Neural cell (in vitro differentiated cells): ENCODE data around the gene SGSM1. TPM values are rescaled to one million over a fixed set of nuclear protein-coding genes. Genes with fewer than 3 reads are reported as not detected.

Source experiments
- H2AFZ ChIP-seq: fragments of 200-600, 300-800 bp; sonication (generic), shearing (Covaris generic); 2 replicates; pipeline ENCODE4 v1.6.0; 2014; ENCODE audit warnings: low read depth, mild to moderate bottlenecking, antibody characterized with exemption, low read length, moderate library complexity
- H3F3A ChIP-seq: fragments of 200-600 bp; shearing (Covaris generic); 2 replicates; pipeline ENCODE4 v1.6.1; 2016; ENCODE audit warnings: mild to moderate bottlenecking, moderate library complexity, mixed read lengths, antibody characterized with exemption, low read length; ENCODE audit not compliant: insufficient read depth, poor library complexity, severe bottlenecking
- H3K27ac ChIP-seq: fragments of 200-600, 300-800 bp; sonication (generic), shearing (Covaris generic); 2 replicates; pipeline ENCODE4 v1.5.1; 2014; ENCODE audit warnings: mild to moderate bottlenecking, low read length, moderate library complexity
- H3K27me3 ChIP-seq: fragments of 300-800, 200-600 bp; sonication (generic), shearing (Covaris generic); 2 replicates; pipeline ENCODE4 v1.6.0; 2014; ENCODE audit warnings: mild to moderate bottlenecking, low read depth, low read length, moderate library complexity; ENCODE audit not compliant: insufficient read depth
- H3K36me3 ChIP-seq: fragments of 300-800, 200-600 bp; sonication (generic), shearing (Covaris generic); 2 replicates; pipeline ENCODE4 v1.5.1; 2014; ENCODE audit warnings: mild to moderate bottlenecking, antibody characterized with exemption, low read length, moderate library complexity; ENCODE audit not compliant: insufficient read depth
- H3K4me2 ChIP-seq: fragments of 300-800, 200-600 bp; sonication (generic), shearing (Covaris generic); 2 replicates; pipeline ENCODE4 v1.6.0; 2014; ENCODE audit warnings: mild to moderate bottlenecking, low read length
- H3K4me3 ChIP-seq: fragments of 300-800, 200-600 bp; sonication (generic), shearing (Covaris generic); 2 replicates; pipeline ENCODE4 v1.5.1; 2014; ENCODE audit warnings: mild to moderate bottlenecking, low read length, moderate library complexity
- H3K79me2 ChIP-seq: fragments of 200-600 bp; shearing (Covaris generic); replicated peaks from 2 replicates; pipeline ENCODE4 v1.6.0; 2014; ENCODE audit warnings: mild to moderate bottlenecking, low read length, moderate library complexity; ENCODE audit not compliant: insufficient read depth
- H3K9ac ChIP-seq: fragments of 300-800, 200-600 bp; sonication (generic), shearing (Covaris generic); 2 replicates; pipeline ENCODE4 v1.6.1; 2016; ENCODE audit warnings: mild to moderate bottlenecking, low read length, mixed read lengths
- H3K9me2 ChIP-seq: fragments of 200-600 bp; shearing (Covaris generic); 2 replicates; pipeline ENCODE4 v1.6.1; 2016; ENCODE audit warnings: mild to moderate bottlenecking, low read length, mixed read lengths; ENCODE audit not compliant: insufficient read depth
- H3K9me3 ChIP-seq: fragments of 200-600, 300-800 bp; sonication (generic), shearing (Covaris generic); 2 replicates; pipeline ENCODE4 v1.6.1; 2016; ENCODE audit warnings: mild to moderate bottlenecking, mixed run types, low read length, moderate library complexity, mixed read lengths
- H4K20me1 ChIP-seq: fragments of 200-600 bp; shearing (Covaris generic); 2 replicates; pipeline ENCODE4 v1.6.1; 2016; ENCODE audit warnings: mild to moderate bottlenecking, mixed run types; ENCODE audit not compliant: insufficient read depth
- CTCF ChIP-seq: fragments of 450-650 bp; IDR thresholded peaks from 2 replicates; pipeline ENCODE4 v1.5.1; 2014; ENCODE audit warnings: antibody characterized with exemption, mild to moderate bottlenecking, moderate library complexity; ENCODE audit not compliant: poor library complexity, severe bottlenecking
- EP300 ChIP-seq: fragments of 450-650 bp; conservative IDR thresholded peaks from 2 replicates; pipeline ENCODE4 v1.6.1; 2014; ENCODE audit warnings: antibody characterized with exemption, mild to moderate bottlenecking, moderate library complexity; ENCODE audit not compliant: poor library complexity, severe bottlenecking
- EZH2 ChIP-seq: fragments of 200-600, 300-800 bp; shearing (Covaris generic), sonication (generic); IDR thresholded peaks from 2 replicates; pipeline ENCODE4 v1.6.1; 2014; ENCODE audit warnings: antibody characterized with exemption, low read length, borderline replicate concordance, mild to moderate bottlenecking; ENCODE audit not compliant: insufficient read depth, poor library complexity, severe bottlenecking
- MXI1 ChIP-seq: fragments of 450-650 bp; conservative IDR thresholded peaks from 2 replicates; pipeline ENCODE4 v1.6.1; 2014; ENCODE audit warnings: antibody characterized with exemption, mild to moderate bottlenecking; ENCODE audit not compliant: poor library complexity, severe bottlenecking
- POLR2AphosphoS5 ChIP-seq: IDR thresholded peaks from 2 replicates; pipeline ENCODE4 v1.6.1; 2012
- REST ChIP-seq: IDR thresholded peaks from 2 replicates; pipeline ENCODE4 v1.6.1; 2012; ENCODE audit warnings: borderline replicate concordance
- SMC3 ChIP-seq: fragments of 450-650 bp; conservative IDR thresholded peaks from 2 replicates; pipeline ENCODE4 v1.6.1; 2014; ENCODE audit warnings: antibody characterized with exemption, mild to moderate bottlenecking, moderate library complexity; ENCODE audit not compliant: poor library complexity
- TAF1 ChIP-seq: IDR thresholded peaks from 2 replicates; pipeline ENCODE4 v1.6.1; 2012; ENCODE audit warnings: low read depth
- polyA plus RNA-seq: library from polyadenylated mRNA; depleted of rRNA; stranded (reverse); fragments of >200 nt; gene quantifications from 2 replicates; pipeline ENCODE4 v1.2.3, GENCODE V29; 2014

Gene SGSM1
- polyA plus RNA-seq, 1 donor from 2014 or later = 7.5 TPM

- H3K27ac ChIP-seq = no peak overlapping the region
These were observed 136.3 kb downstream of the SGSM1 start for GRCh38 chr22:24942301-24942700.

GRCh38 chr22:24944217-24944937 is 138.4 kb downstream of the SGSM1 start:
- Histone ChIP-seq H3K27me3 (no peaks in the 10 kb centered on the region), H3K9me2 (no peaks in the 10 kb centered on the region), H3K27ac (no peak overlapping the region), H4K20me1 (no peaks in the 10 kb centered on the region), H3K9me3 (no peaks in the 10 kb centered on the region), H3F3A (no peaks in the 10 kb centered on the region), H3K79me2 (no peaks in the 10 kb centered on the region), H3K4me3 (no peak overlapping the region), H3K4me2 (no peak overlapping the region), H3K36me3 (no peaks in the 10 kb centered on the region), H2AFZ (no peak overlapping the region), H3K9ac (no peak overlapping the region)
- TF ChIP-seq TAF1 (no peak), REST (no peak), MXI1 (no peak), CTCF (no peak), EZH2 (no peak)

More at GRCh38 chr22:24942301-24942700, 136.3 kb downstream of the SGSM1 start:
- H4K20me1 ChIP-seq = no peaks in the 10 kb centered on the region
- no peaks in the 10 kb centered on the region for H3K9me2 ChIP-seq
- H3K36me3 ChIP-seq = no peaks in the 10 kb centered on the region
- H3K79me2 ChIP-seq = no peaks in the 10 kb centered on the region
- no peak overlapping the region for H3K4me2 ChIP-seq
- no peaks in the 10 kb centered on the region for H3F3A ChIP-seq
- H3K9me3 ChIP-seq = no peaks in the 10 kb centered on the region
- no peak overlapping the region for H3K9ac ChIP-seq
- H3K27me3 ChIP-seq = no peaks in the 10 kb centered on the region
- H3K4me3 ChIP-seq = no peak overlapping the region
- TF ChIP-seq REST (no peak), EZH2 (no peak), SMC3 (no peak), CTCF (no peak), EP300 (no peak), POLR2AphosphoS5 (no peak), MXI1 (no peak), TAF1 (no peak)
- H2AFZ ChIP-seq = no peak overlapping the region
